ENCODE data around the gene SLC6A8.

DNA sequence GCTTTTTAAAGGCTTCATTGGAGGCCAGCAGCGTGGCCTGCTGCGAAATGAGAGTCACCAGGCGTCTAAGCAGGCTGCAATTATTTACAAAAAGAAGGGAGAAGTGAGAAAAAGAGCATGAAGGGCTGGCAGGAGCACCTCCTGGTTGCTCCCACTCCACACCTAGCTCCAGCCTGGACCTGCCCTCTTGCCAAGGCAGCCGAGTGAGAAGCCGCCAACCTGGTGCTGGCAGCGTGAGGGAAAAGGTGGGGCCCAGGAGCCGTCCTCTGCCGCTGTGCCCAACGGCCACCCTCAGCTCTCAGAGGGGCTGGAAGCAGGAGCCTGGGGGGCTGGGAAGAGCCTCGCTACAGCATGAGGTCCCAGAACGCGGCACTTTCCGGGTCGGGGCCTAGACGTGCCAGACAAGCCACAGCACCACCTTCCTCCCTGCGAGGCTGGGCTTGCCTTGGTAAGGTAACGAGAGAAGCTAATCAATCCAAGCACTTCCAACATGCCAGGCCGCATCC, 16.3 kb downstream of the SLC6A8 start:
- TF ChIP-seq EP300 (IDR thresholded peaks at IDR 0.05) (no peak), POLR2A (IDR thresholded peaks at IDR 0.05) (no peak)
- TF ChIP-seq, protein P1, sequence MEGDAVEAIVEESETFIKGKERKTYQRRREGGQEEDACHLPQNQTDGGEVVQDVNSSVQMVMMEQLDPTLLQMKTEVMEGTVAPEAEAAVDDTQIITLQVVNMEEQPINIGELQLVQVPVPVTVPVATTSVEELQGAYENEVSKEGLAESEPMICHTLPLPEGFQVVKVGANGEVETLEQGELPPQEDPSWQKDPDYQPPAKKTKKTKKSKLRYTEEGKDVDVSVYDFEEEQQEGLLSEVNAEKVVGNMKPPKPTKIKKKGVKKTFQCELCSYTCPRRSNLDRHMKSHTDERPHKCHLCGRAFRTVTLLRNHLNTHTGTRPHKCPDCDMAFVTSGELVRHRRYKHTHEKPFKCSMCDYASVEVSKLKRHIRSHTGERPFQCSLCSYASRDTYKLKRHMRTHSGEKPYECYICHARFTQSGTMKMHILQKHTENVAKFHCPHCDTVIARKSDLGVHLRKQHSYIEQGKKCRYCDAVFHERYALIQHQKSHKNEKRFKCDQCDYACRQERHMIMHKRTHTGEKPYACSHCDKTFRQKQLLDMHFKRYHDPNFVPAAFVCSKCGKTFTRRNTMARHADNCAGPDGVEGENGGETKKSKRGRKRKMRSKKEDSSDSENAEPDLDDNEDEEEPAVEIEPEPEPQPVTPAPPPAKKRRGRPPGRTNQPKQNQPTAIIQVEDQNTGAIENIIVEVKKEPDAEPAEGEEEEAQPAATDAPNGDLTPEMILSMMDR (IDR thresholded peaks at IDR 0.05): no peak
